CD4-positive, alpha-beta T cell treated with Interleukin-15 for 1 hour (primary cell): ENCODE measurements around the gene SUGT1.
"Not testable (repeated sequence)": the region's sequence is repeated elsewhere in the genome, so short reads cannot be mapped to it uniquely, and the experiment has no call there.

ENCODE experiments used
- DNase-seq: peaks from one replicate; pipeline ENCODE4 v3.0.0-alpha.2; 2020

SUGT1 gene

DNA sequence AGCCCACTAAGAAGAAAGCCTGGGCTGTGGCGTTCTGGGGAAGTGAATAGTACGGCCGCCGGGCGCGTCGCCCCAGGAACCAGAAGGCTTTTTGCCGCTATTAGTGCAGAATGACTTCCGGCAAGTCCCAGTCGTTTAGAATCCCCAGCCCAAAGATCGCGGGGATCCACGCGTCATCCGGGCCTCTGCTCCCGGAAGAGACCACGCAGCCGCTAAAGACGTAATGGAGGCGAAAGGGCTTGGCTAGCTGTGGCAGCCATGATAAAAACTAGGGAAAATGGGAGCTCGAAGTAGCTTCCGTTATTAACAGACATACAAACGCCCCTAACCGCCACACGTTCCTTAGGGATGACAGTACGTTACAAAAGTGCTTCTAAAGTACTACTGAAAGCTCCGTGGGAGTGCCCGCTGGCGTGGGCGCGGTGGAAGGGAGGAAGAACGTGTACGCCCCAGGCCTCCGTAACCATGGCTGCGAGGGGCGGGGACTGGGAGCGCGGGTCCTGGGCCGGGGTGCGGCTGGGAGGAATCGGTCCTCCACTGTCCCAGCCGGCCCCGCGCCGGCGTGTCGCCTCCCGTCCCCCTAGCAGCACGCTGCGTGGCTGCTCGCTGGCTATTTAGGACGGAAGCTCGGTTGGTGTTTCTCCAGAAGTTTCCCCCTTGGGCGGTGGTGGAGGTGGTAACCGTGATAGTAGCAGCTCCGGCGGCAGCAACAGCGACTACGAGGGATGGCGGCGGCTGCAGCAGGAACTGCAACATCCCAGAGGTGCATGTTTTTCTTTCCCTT is at the start of gene SUGT1:
TSS of gene SUGT1 (plus strand) at position 641 of the 784 bp plus-strand sequence. CDS start at position 726, 85 bp downstream.
- peak; percentile 95 for DNase-seq

DNA sequence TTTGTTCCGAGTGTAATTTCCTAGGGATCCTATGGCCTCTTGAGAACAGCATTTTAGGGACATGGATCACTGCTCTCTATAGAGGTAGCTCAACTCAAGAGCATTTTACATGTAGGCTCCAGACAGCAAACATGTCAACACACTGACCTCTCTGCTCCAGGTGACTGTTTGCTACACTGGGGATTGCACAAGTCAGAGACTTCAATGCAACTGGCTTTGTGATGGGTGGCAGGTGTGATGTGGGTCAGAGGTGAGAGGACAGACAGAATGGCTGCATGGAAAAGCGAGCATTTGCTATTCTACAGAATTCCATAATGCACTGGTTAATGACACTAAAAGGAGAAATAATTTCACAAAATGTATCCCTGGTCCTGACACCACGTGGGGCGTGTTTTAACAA is 49.3 kb upstream of the SUGT1 start:
- not testable (repeated sequence) for DNase-seq

DNA sequence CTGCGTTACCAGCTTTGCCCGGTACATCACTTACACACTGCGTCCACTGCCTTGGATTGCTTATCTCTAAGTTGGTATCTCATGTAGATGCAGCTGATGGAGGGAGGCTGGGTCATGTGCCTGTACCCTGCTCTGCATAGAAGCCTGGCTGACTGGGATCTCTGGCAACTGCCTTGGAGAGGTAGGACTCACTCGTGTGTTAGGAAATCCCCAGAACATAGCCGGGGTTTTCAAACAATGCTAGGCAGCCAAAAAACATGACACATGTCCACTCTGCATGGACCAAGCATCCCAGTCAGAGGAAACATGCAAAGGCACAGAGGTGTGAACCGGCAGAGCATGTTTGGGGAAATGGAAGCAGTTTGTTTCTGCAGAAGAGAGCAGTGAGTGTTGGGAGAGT is 46.5 kb upstream of the SUGT1 start:
- not testable (repeated sequence) for DNase-seq

DNA sequence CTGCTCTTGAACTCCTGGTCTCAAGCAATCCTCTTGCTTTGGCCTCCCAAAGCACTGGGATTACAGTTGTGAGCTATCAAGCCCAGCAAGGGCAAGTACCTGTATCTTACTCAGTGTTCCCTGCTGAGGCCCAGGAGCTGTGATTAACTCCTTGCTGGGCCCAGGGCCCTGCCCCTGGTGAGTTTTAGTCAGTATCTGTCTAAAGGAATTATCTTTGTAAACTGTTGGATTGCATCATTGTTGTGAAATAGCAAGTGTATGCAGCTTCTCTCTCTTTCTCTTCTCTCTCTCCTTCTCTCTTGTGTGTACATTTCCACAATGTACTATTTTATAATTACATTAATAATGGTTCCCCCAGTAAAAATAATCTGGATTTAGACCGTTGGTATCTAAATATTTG is 45.8 kb upstream of the SUGT1 start:
- not testable (repeated sequence) for DNase-seq

DNA sequence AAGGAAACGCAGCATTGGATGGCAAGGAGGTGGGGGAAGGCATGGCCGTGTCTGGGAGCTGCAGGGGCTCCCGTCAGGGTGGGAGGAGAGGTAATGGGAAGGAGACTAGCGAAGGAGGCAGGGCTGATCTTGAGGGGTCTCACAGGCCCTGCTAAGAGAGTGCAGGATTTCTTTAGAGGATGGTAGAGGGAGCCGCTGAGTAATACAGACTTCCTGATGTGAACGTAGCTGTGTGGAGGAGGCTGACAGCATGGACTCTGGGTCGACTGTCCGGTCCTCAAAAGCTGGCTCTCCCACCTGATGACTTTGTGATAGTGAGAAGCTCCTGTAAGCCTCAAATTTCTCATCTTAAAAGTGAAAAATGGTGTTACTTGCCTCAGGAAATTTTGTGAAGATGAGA is 44.5 kb upstream of the SUGT1 start:
- not testable (repeated sequence) for DNase-seq

DNA sequence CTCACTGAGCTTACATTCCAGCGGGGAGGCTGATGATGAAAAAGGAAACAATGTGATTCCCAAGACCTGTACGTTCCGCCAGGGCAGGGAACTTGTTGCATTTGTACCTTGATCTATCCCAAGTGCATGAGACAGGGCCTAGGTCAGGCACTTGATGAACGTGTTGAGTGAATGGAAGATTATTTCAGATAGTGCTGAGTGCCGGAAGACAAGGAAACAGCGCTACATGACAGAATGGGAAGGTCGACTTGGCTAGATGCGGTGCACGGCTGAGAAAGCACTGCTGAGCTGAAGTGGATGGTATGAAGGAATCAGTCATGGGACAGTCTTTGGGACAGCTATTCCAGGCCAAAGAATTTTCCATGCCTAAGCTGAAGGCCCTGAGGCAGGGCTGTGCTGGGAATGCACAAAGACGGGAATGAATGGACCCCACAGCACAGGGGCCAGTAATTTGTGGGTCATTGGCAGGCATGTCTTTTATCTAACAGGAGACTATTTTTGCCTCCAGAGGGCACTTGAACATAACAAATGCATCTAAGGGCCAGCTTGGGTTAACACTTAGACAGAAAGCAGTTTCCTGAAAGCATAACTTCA is 43.5 kb upstream of the SUGT1 start:
- DNase-seq: not testable (repeated sequence)

DNA sequence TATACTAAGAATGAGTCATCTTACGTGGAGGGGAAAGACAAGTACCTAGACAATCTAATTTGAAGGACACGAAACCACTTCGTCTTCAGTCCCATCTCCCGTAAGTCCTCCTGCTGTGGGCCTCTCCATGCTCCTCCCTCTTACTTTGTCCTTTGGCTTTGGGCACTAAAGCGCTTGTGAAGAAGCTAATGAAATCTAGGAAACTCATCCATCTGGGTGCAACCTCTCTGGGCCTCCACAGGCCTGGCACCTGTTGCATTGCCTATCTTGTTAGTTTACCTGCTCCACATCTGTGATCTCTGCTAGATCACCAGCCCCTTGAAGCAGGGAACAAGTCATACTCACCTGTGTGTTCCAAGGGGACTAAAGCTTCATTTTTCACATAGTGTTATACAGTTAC is 42.5 kb upstream of the SUGT1 start:
- not testable (repeated sequence) for DNase-seq

DNA sequence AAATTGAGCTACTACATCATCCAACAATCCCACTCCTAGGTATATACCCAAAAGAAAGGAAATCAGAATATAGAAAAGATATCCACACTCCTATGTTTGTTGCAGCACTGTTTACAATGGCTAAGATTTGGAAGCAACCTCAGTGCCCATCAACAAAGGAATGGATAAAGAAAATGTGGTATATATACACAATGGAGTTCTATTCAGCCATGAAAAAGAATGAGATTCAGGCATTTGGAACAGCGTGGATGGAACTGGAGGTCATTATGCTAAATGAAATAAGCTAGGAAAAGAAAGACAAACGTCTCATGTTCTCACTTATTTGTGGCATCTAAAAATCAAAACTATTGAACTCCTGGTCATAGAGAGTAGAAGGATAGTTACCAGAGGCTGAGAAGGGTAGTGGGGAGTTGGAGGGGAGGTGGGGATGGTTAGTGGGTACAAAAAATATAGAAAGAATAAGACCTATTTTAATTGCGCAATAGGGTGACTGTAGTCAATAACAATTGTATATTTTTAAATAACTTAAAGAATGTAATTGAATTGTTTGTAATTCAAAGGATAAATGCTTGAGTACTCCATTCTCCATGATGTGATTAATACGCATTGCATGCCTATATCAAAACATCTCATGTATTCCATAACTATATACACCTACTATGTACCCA is 37.4 kb upstream of the SUGT1 start:
- DNase-seq: no peak

DNA sequence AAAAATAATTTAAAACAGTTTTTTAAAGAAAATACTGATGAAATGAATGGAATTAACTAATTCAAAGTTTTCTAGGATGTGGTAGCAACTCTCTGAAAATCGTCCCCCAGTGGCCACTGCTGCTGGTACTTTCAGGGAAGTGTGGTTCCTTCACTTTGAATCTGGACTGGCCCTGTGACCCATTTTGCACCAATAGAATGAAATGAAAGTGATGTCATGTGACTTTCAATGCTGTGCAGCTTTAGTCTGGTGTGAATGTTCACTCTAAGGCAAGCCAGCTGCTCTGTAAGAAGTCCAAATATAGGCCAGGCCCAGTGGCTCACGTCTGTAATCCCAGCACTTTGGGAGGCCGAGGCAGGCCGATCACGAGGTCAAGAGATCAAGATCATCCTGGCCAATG is 36.8 kb upstream of the SUGT1 start:
- no peak for DNase-seq

DNA sequence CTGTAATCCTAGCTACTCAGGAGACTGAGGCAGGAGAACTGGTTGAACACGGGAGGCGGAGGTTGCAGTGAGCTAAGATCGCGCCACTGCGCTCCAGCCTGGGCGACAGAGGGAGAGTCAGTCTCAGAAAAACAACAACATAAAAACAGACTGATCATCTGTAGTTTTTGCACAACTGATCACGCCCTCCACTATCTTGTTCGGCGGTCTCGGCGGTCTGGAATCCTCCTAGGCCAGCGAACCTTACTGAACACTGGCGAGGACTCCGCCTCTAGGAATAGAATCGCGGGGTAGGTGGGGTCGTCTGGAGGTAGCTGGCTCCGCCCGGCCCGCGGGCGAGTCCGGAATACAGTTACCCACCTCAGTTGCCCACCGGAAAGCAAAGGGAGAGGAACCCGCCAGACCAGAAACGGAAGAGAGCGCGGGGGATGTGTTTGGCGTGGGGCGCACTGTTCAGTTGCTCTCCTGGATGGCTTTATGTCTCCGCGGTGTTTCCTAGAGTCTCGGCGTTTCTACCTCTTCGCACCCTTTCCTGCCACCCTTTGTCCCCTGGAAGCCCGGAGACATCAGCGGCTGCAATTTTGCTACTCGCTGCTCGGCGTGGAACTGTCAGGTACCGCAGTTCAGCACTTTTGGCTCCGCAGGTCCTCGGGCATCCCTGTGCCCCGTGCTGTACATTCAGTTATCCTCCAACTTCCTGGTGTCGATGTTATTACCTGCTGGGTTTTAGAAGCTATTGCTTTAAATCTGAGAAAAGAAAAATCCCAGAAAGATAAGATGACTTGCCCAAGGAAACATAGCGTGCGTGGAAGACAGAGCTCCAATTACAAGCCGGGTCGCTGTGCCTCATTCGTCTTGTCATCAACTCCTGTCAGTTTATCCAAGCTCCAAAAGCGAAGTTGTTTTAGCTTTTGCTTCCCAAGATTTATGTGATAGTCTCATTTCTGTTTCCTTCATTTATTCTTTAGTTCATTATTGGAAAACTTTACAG is 35.3 kb upstream of the SUGT1 start:
- DNase-seq: peak; percentile 83

DNA sequence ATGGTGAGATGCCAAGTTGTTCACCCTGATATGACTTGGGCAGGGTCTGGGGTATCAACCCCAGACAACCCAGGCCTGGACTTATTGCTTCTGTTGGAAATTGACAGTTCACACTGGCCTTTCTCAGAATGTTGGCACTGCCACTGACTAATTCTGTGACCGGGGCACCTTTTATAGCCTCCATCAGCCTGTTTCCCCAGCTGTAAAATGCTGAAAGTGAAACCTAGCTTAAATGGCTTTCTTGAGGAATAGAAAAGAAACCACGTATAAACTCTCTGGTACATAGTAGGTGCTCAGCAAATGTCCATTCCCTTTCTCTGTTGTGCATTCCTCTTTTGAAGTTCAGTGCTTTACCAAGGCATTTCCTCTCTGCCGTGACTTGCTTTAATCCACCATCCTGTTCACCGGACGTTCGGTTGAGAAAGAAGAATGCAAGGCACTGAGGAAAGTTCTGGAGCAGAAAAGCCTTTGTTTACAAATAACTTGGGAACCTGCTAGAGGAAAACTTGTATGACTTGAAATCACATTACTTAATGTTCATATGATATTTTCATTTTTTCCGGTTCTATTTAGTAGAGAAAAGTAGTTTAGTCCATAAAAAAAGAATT is 21.4 kb upstream of the SUGT1 start:
- not testable (repeated sequence) for DNase-seq

DNA sequence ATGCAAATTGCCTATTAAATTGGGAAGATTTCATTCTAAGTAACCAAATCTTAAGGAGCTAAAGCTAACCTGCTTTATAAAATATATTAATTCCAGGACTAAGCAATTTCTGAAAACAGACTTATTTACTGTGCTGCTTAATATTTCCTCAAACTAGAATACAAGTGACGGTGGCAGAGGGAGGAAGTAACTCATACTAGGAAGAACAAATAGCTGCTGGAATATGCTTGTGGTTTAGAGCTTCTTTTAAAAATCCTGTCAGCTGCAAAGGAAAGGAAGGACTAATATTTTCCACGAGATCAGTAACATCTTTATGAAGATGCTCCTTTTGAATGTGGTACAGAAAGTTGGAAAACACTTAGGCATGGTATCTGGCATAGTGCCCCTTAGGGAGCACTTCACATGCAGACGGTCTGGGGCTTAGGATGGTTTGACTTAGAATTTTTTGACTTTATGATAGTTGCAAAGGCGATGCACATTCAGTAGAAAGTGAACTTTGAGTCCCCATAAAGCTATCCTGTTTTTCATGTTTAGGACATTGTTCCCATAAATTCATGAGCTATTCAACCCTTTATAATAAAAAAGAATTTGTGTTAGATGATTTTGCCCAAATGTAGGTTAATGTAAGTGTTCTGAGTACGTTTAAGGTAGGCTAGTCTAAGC is 13.8 kb upstream of the SUGT1 start:
- DNase-seq: no peak

DNA sequence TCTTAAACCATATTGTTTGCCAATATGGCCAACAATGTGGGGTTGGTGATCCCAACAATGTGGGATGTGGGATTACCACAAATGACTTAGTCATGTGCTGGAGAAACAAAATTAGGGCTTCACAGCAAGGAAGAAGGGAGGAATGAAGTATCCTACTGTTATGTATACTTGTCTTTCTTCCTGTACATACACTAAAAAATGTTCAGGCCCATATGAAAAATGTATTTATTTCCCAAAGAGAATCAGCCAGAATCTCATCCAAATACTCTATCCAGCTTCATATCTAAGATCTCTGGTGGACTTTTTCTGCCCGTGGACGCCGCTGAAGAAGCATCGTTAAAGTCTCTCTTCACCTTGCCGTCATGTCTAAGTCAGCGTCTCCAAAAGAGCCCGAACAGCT is 10.5 kb upstream of the SUGT1 start, which contains the start of gene HNRNPA1L2:
TSS of gene HNRNPA1L2 (plus strand) at position 301 of the 400 bp plus-strand sequence. CDS start at position 363, 62 bp downstream.
- no peak for DNase-seq

DNA sequence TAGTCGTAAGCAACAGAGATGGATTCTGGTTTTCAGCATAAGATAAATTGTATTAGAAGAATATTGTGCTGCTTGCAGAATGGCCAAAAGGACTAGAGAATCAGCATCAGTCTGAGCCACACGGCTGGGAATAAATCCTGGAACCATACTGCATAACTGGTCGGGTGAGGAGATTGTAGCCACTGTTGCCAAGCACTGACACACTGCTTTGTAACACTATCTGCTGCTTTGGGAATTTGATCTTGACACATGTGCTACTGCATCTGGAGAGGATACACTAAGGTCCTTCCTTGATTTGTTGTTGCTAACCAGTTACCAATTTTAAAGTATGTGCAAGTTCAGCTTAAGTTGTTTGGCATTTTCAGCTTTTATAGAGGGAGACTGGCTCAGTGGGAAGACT is 8.5 kb upstream of the SUGT1 start:
- no peak for DNase-seq

DNA sequence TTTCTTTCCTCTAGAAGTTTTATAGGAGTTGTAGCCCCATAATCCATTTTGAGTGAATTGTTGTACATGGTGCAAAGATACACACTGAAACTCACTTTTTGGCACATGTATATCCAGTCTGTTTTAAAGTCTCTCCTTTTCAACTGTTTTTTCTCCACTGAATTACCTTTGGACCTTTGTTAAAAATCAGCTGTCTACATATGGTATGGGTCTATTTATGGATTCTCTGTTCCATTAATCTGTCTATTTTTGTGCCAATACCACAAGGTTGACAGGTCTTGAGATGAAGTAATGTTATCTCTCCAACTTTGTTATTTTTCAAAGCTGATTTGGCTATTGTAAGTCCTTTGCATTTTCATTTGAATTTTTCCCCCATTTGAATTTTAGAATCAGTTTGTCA is 5.7 kb upstream of the SUGT1 start:
- DNase-seq: no peak

DNA sequence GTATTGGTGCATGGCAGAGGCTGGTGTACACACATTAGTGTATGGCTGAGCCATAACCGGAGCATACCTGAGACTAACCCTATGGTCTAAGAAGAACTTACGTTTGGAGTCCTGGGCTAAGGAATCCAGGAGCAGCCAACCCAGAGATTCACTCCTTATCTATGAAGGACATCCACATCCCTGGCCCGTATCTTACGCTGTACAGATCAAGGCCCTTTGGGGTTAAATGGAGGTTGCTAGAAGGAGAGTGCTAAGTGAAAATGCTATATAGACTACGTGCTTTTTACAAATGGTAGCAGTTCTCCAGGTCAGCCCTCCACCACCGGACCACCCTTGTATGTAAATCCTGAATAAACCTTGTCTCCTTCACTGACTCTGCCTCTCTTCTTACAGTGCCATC is 1.9 kb upstream of the SUGT1 start:
- no peak for DNase-seq

DNA sequence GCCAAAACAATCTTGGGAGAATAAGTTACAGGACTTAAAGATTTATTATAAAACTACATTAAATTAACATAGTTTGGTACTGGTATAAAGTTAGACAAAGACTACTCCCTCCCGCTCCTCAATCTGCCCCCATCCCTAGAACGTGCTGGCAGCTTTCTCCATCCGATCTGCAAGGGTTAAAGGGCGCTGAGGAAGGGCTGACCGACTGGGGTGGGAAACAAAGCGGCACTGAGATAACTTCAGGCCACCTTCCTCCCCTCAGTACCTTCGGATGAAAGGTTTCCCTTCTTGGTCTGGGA is 790 bp upstream of the SUGT1 start:
- DNase-seq: no peak

DNA sequence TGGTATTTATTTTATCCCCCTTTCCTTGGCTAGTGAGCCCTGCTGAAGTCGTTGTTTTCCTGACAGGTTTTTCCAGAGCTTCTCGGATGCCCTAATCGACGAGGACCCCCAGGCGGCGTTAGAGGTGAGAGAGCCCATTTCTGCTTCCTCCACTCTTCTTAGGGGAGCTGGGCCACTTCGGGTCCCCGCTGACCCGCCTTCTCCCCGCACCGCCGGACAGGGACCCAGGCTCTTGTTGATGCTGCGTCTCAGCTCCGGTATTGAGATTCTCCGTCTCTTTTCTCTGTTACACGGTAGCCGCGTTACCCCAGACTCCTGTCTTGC is 306 bp downstream of the SUGT1 start:
- no peak for DNase-seq

DNA sequence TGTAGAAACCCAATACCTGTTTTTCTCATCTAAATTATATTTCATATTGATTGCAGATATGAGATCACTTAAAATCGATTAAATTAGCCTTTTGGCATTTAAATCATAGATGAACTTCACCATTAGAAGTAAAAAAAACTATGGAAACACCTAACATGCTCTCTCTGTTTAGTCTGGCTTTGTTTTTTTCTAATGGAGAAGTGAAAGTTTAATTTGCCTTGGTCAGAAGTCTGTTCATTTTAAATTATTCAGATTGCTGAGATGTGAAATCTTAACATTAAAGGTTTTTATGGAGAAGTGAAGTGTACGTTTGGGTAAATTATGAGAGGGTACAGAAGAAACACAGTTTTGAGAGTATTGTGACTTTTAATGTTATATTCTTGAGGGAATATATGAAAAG is 6.7 kb downstream of the SUGT1 start:
- DNase-seq: no peak

DNA sequence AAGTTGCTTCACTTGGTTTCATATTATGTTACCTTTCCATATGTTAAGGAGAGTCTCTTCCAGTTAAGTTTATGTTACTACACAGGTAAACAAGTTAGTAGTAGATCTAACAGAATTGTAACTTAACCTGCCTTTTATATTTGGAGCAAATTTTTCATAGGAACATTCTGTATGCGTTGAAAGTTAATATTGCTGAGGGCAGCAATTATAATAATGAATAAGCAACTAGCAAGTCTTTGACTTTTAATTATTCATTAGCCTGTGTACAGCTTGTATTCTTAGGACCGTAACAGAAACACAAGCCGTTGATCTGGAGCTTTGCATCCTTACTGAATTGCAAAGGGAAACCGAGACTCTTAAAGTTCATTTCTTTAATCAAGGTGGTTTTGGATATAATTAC is 11.6 kb downstream of the SUGT1 start:
- DNase-seq: no peak

DNA sequence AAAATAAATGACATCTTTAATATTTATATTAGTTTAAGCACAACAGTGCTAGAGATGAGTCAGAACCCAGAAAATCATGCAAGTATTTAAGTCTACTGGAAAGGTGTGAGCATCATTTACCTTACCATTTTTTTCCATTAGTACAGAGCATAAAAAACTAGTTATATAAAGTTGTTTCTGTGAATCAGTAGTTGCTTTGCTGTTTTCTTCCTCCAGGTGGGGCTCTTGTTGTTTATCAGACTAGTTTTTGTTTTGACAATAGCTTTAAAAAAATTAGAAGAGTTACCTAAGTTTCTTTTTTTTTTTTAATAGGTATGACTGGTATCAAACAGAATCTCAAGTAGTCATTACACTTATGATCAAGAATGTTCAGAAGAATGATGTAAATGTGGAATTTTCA is 12.7 kb downstream of the SUGT1 start:
- no peak for DNase-seq

DNA sequence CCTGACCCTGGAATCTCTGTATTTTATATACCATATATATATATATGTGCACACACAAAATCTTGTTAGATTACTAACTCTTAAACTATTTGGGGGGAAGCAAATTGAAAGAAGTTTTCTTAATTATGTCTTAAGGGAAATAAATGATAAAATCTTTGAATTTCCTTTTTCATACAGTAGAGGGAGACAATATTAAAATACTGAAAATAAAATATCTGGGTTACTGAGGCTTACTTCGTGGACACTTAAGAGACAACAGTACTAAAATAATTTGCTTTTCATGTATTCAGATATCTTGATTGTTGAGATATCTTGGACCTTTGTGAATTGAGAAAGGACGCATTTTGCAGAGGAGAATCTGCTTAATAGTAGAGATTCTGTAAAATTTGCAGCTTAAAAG is 17.0 kb downstream of the SUGT1 start:
- no peak for DNase-seq
